PC-9 (cell line): ENCODE data around the gene PSEN1.

ENCODE experiments used
- EZH2 ChIP-seq: fragments of 200-600 bp; sonication (generic); IDR thresholded peaks from 2 replicates; pipeline ENCODE4 v1.8.0; 2017; ENCODE audit warnings: antibody characterized with exemption, low read depth
- TF ChIP-seq, protein P1 (sequence below): fragments of 200-600 bp; sonication (generic); conservative IDR thresholded peaks from 2 replicates; pipeline ENCODE4 v1.6.1; 2017; ENCODE audit warnings: mixed run types, antibody characterized with exemption, mild to moderate bottlenecking, moderate library complexity

DNA sequence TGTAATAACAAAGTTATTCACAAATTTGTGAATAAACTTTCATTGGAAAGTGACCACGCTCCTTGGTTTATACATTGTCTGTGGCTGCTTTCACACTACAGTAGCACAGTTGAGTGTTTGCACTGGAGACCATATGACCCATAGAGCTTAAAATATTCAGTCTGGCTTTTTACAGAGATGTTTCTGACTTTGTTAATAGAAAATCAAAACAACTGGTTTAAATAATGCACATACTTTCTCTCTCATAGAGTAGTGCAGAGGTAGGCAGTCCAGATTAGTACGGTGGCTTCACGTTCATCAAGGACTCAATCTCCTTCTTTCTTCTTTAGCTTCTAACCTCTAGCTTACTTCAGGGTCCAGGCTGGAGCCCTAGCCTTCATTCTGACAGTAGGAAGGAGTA is 36.2 kb downstream of the PSEN1 start:
- TF ChIP-seq, protein P1, sequence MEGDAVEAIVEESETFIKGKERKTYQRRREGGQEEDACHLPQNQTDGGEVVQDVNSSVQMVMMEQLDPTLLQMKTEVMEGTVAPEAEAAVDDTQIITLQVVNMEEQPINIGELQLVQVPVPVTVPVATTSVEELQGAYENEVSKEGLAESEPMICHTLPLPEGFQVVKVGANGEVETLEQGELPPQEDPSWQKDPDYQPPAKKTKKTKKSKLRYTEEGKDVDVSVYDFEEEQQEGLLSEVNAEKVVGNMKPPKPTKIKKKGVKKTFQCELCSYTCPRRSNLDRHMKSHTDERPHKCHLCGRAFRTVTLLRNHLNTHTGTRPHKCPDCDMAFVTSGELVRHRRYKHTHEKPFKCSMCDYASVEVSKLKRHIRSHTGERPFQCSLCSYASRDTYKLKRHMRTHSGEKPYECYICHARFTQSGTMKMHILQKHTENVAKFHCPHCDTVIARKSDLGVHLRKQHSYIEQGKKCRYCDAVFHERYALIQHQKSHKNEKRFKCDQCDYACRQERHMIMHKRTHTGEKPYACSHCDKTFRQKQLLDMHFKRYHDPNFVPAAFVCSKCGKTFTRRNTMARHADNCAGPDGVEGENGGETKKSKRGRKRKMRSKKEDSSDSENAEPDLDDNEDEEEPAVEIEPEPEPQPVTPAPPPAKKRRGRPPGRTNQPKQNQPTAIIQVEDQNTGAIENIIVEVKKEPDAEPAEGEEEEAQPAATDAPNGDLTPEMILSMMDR = no peak
- TF ChIP-seq EZH2 = no peak
